Liver (tissue), 9 donors: Measurements from ENCODE around the gene TMEM179. TPM values are rescaled to one million over a fixed set of nuclear protein-coding genes. Genes with fewer than 3 reads are reported as not detected.

Experiments
- DNase-seq: peaks from one replicate; pipeline ENCODE4 v3.0.0-alpha.2; 2017; ENCODE audit warnings: low spot score
- H3K27ac ChIP-seq, 2 donors: one replicate each; pipeline ENCODE4 v1.7.0; 2013; ENCODE audit warnings: inconsistent platforms in 2 of 2, low read length in 2 of 2, control low read depth in 1 of 2, low read depth in 1 of 2, mild to moderate bottlenecking in 1 of 2
- H3K27me3 ChIP-seq, 4 donors: one replicate each; pipeline versions ENCODE4 v1.6.1 to v1.7.0; 2013; ENCODE audit warnings: low read length in 3 of 4, inconsistent platforms in 1 of 4, mild to moderate bottlenecking in 1 of 4, moderate library complexity in 1 of 4; ENCODE audit not compliant: control insufficient read depth in 4 of 4, insufficient read depth in 4 of 4
- H3K36me3 ChIP-seq, 4 donors: one replicate each; pipeline versions ENCODE4 v1.6.1 to v1.7.0; 2013; ENCODE audit warnings: low read length in 3 of 4, mild to moderate bottlenecking in 3 of 4, low read depth in 1 of 4, moderate library complexity in 1 of 4; ENCODE audit not compliant: control insufficient read depth in 4 of 4, insufficient read depth in 3 of 4
- H3K4me1 ChIP-seq, 4 donors: one replicate each; pipeline versions ENCODE4 v1.6.1 to v1.7.0; 2013; ENCODE audit warnings: low read length in 3 of 4, mild to moderate bottlenecking in 3 of 4, moderate library complexity in 1 of 4; ENCODE audit not compliant: control insufficient read depth in 4 of 4, insufficient read depth in 4 of 4
- H3K4me3 ChIP-seq, 3 donors: one replicate each; pipeline versions ENCODE4 v1.6.1 to v1.7.0; 2013; ENCODE audit warnings: low read length in 3 of 3, control low read depth in 1 of 3, low read depth in 1 of 3, mild to moderate bottlenecking in 1 of 3
- H3K9ac ChIP-seq, 2 donors: one replicate each; pipeline ENCODE4 v1.7.0; 2013; ENCODE audit warnings: low read length in 2 of 2, mild to moderate bottlenecking in 2 of 2, moderate library complexity in 2 of 2, control low read depth in 1 of 2, low read depth in 1 of 2
- H3K9me3 ChIP-seq, 4 donors: one replicate each; pipeline versions ENCODE4 v1.6.1 to v1.7.0; 2013; ENCODE audit warnings: low read length in 3 of 4; ENCODE audit not compliant: control insufficient read depth in 4 of 4
- CTCF ChIP-seq: fragments of 150-350 bp; IDR thresholded peaks from 2 replicates; pipeline ENCODE4 v1.5.1; 2017; ENCODE audit warnings: improper control_type of control experiment, low read depth, low read length; ENCODE audit not compliant: missing input control
- EGR1 ChIP-seq, 2 donors: IDR thresholded peaks; 2 replicates each; pipeline ENCODE4 v1.6.1; 2016 to 2018; ENCODE audit warnings: antibody characterized with exemption in 2 of 2, low read depth in 2 of 2
- FOXA1 ChIP-seq: IDR thresholded peaks from 2 replicates; pipeline ENCODE4 v1.6.1; 2016; ENCODE audit warnings: antibody characterized with exemption
- GABPA ChIP-seq, 2 donors: IDR thresholded peaks in 1 of 2; conservative IDR thresholded peaks in 1 of 2; 2 replicates each; pipeline ENCODE4 v1.6.1; 2016; ENCODE audit warnings: antibody characterized with exemption in 2 of 2, mild to moderate bottlenecking in 1 of 2, moderate library complexity in 1 of 2
- HNF4A ChIP-seq, 2 donors: conservative IDR thresholded peaks; 2 replicates each; pipeline ENCODE4 v1.6.1; 2016; ENCODE audit warnings: antibody characterized with exemption in 2 of 2, mild to moderate bottlenecking in 2 of 2
- JUND ChIP-seq, 2 donors: IDR thresholded peaks; 2 replicates each; pipeline ENCODE4 v1.6.1; 2016; ENCODE audit warnings: antibody characterized with exemption in 2 of 2
- NR2F2 ChIP-seq: IDR thresholded peaks from 2 replicates; pipeline ENCODE4 v1.6.1; 2016; ENCODE audit warnings: antibody characterized with exemption
- REST ChIP-seq: IDR thresholded peaks from 2 replicates; pipeline ENCODE4 v1.6.1; 2016; ENCODE audit warnings: antibody characterized with exemption, mild to moderate bottlenecking
- SP1 ChIP-seq: IDR thresholded peaks from 2 replicates; pipeline ENCODE4 v1.6.1; 2018; ENCODE audit warnings: antibody characterized with exemption, mild to moderate bottlenecking
- TAF1 ChIP-seq: conservative IDR thresholded peaks from 2 replicates; pipeline ENCODE4 v1.6.1; 2016; ENCODE audit warnings: antibody characterized with exemption, mild to moderate bottlenecking
- YY1 ChIP-seq: IDR thresholded peaks from 2 replicates; pipeline ENCODE4 v1.6.1; 2016; ENCODE audit warnings: antibody characterized with exemption, mild to moderate bottlenecking
- ZBTB33 ChIP-seq: IDR thresholded peaks from 2 replicates; pipeline ENCODE4 v1.6.1; 2016; ENCODE audit warnings: antibody characterized with exemption
- WGBS: extraction: QIAGEN DNeasy Blood & Tissue Kit; methylation state at CpG from one replicate; pipeline ENCODE4 v1.1.7; 2013; 5-methylcytosine and 5-hydroxymethylcytosine counted together
- polyA plus RNA-seq, 2 donors: library from polyadenylated mRNA; stranded (reverse) in 1 of 2; unstranded in 1 of 2; fragments of 200-250 nt in 1 of 2; fragments of >200 nt in 1 of 2; fragmentation: Nextera tagmentation in 1 of 2; extraction: Ambion mirVana in 1 of 2; gene quantifications; one replicate each; pipeline versions ENCODE4 v1.2.1 to v1.2.3, GENCODE V29; 2013 to 2015
- total RNA-seq, 2 donors: library from RNA; depleted of rRNA; stranded (reverse); fragments of >200 nt; gene quantifications; one replicate each; pipeline ENCODE4 v1.2.3, GENCODE V29; 2014
- TF ChIP-seq, protein P1 (sequence below): IDR thresholded peaks from 2 replicates; pipeline ENCODE4 v1.6.1; 2016; ENCODE audit warnings: antibody characterized with exemption
- donor health status: healthy.
- donor health status: healthy.
- donor health status: healthy.
- donor health status: healthy.
- donor health status: healthy.

Gene TMEM179
- total and polyA plus RNA-seq, 4 donors = 0.12 to 0.37 TPM; not detected in 2

DNA sequence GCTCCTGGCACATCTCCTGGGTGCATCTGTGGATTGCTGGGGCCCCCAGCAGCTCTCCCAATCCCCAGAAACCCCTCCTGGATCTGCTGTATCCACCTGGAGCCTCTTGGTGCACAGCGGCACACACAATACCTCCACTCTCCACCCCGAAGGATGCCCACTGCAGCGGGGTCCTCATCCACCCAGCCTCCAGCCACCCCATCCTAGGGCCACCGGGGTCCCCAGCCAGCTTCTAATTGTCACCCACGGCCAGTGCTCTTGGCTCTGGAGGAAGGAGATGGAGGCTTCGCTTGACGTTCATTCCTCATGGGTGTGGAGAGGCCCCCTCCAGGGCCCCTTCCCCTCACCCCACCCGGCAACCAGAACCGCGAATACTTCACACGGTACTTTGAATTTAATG lies 31.6 kb upstream of the TMEM179 start:
- H3K9me3 ChIP-seq = no peaks in the 10 kb centered on the region
- no peak for DNase-seq
- no peak for TF ChIP-seq EGR1 (IDR thresholded peaks at IDR 0.05; ENCODE audit: low read depth in 2 of 2)
- no peak for TF ChIP-seq JUND (IDR thresholded peaks at IDR 0.05)
- no peak for TF ChIP-seq NR2F2
- no peak for TF ChIP-seq REST
- TF ChIP-seq CTCF = no peak
- TF ChIP-seq YY1 = no peak
- no peak for TF ChIP-seq HNF4A (conservative IDR thresholded peaks at IDR 0.05)
- TF ChIP-seq FOXA1 = no peak
- TF ChIP-seq ZBTB33 = no peak
- no peak for TF ChIP-seq SP1
- no peak for TF ChIP-seq GABPA (IDR thresholded peaks at IDR 0.05 in 1 of 2, conservative IDR thresholded peaks at IDR 0.05 in 1 of 2)
- TF ChIP-seq TAF1 = no peak
- TF ChIP-seq, protein P1, sequence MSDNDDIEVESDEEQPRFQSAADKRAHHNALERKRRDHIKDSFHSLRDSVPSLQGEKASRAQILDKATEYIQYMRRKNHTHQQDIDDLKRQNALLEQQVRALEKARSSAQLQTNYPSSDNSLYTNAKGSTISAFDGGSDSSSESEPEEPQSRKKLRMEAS = no peak
- no peak overlapping the region for H3K9ac ChIP-seq
- no peaks in the 10 kb centered on the region for H3K27me3 ChIP-seq
- no peak overlapping the region for H3K4me3 ChIP-seq
- no peaks in the 10 kb centered on the region for H3K36me3 ChIP-seq
- 87% methylated on average over 11 of the region's 11 CpGs for WGBS
- H3K4me1 ChIP-seq = peaks cover 0 to 12% (median 3%) of the 10 kb centered on the region in 4 donors
- H3K27ac ChIP-seq = no peak overlapping the region

DNA sequence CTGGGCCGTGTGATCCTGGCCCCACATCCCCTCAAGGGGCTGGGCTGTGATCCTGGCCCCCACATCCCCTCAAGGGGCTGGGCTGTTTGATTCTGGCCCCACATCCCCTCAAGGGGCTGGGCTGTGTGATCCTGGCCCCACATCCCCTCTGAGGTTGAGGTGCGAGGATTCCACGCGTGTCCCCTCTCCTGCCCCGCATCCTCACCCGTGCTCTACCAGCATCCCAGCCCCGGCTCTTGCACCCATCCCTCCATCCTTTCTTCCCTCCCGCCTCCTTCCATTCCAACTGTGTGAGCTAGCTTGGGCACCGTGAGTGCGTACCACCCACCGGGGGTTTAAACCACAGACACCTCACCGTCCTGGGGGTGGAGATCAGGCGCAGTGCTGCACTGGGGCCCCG lies 31.1 kb upstream of the TMEM179 start:
- no peak for DNase-seq
- WGBS = 86% methylated on average over 14 of the region's 14 CpGs
- peaks cover 0 to 12% (median 3%) of the 10 kb centered on the region in 4 donors for H3K4me1 ChIP-seq
- H3K27me3 ChIP-seq = no peaks in the 10 kb centered on the region
- TF ChIP-seq NR2F2 (no peak), SP1 (no peak)
- no peak overlapping the region for H3K9ac ChIP-seq
- no peaks in the 10 kb centered on the region for H3K9me3 ChIP-seq
- no peak overlapping the region for H3K4me3 ChIP-seq
- no peak overlapping the region for H3K27ac ChIP-seq
- H3K36me3 ChIP-seq = no peaks in the 10 kb centered on the region
